H9 (cell line): Measurements from ENCODE around the gene DHCR7. TPM values are rescaled to one million over a fixed set of nuclear protein-coding genes. Genes with fewer than 3 reads are reported as not detected.

ENCODE experiments used
- DNase-seq: peaks from one replicate; pipeline ENCODE4 v3.0.0-alpha.2; 2017
- H2AFZ ChIP-seq: one replicate; pipeline ENCODE4 v1.6.1; 2013; ENCODE audit warnings: mild to moderate bottlenecking, low read length, control low read depth, moderate library complexity
- H2AK5ac ChIP-seq: 2 replicates; pipeline ENCODE4 v1.6.1; 2013; ENCODE audit warnings: low read length, control low read depth, mixed read lengths; ENCODE audit not compliant: insufficient read length
- H2BK120ac ChIP-seq: one replicate; pipeline ENCODE4 v1.6.1; 2013; ENCODE audit warnings: low read depth, mild to moderate bottlenecking, low read length, control low read depth, inconsistent platforms; ENCODE audit not compliant: poor library complexity, severe bottlenecking
- H2BK12ac ChIP-seq: 2 replicates; pipeline ENCODE4 v1.6.1; 2013; ENCODE audit warnings: low read length, control low read depth, mixed read lengths, low read depth; ENCODE audit not compliant: insufficient read length
- H2BK15ac ChIP-seq: 2 replicates; pipeline ENCODE4 v1.6.1; 2013; ENCODE audit warnings: low read depth, low read length, control low read depth
- H2BK20ac ChIP-seq: one replicate; pipeline ENCODE4 v1.6.1; 2013; ENCODE audit warnings: low read depth, mild to moderate bottlenecking, low read length, control low read depth, inconsistent platforms; ENCODE audit not compliant: poor library complexity, severe bottlenecking
- H2BK5ac ChIP-seq: 2 replicates; pipeline ENCODE4 v1.6.1; 2013; ENCODE audit warnings: low read length, control low read depth, mixed read lengths; ENCODE audit not compliant: insufficient read length
- H3K14ac ChIP-seq: 2 replicates; pipeline ENCODE4 v1.6.1; 2013; ENCODE audit warnings: low read length, control low read depth; ENCODE audit not compliant: insufficient read depth
- H3K18ac ChIP-seq: 2 replicates; pipeline ENCODE4 v1.6.1; 2013; ENCODE audit warnings: low read depth, mild to moderate bottlenecking, mixed read lengths, low read length, control low read depth; ENCODE audit not compliant: insufficient read length
- H3K23ac ChIP-seq: 2 replicates; pipeline ENCODE4 v1.6.1; 2013; ENCODE audit warnings: low read length, control low read depth, mixed read lengths, low read depth; ENCODE audit not compliant: insufficient read length
- H3K23me2 ChIP-seq: 2 replicates; pipeline ENCODE4 v1.6.1; 2013; ENCODE audit warnings: low read depth, mild to moderate bottlenecking, mixed read lengths, low read length, control low read depth; ENCODE audit not compliant: insufficient read length, poor library complexity, severe bottlenecking
- H3K27ac ChIP-seq: 2 replicates; pipeline ENCODE4 v1.5.1; 2013; ENCODE audit warnings: low read length, control low read depth, mixed read lengths, low read depth; ENCODE audit not compliant: insufficient read length
- H3K27me3 ChIP-seq: 2 replicates; pipeline ENCODE4 v1.6.1; 2013; ENCODE audit warnings: low read length, control low read depth, inconsistent platforms; ENCODE audit not compliant: insufficient read depth
- H3K4ac ChIP-seq: 2 replicates; pipeline ENCODE4 v1.6.1; 2013; ENCODE audit warnings: low read depth, mild to moderate bottlenecking, control low read depth, inconsistent platforms, low read length, moderate library complexity
- H3K4me1 ChIP-seq: 2 replicates; pipeline ENCODE4 v1.6.1; 2013; ENCODE audit warnings: low read length, control low read depth, inconsistent platforms; ENCODE audit not compliant: insufficient read depth
- H3K4me2 ChIP-seq: 2 replicates; pipeline ENCODE4 v1.6.1; 2013; ENCODE audit warnings: low read length, control low read depth, mixed read lengths; ENCODE audit not compliant: insufficient read length, insufficient read depth
- H3K56ac ChIP-seq: 2 replicates; pipeline ENCODE4 v1.6.1; 2013; ENCODE audit warnings: low read depth, mild to moderate bottlenecking, mixed read lengths, low read length, control low read depth; ENCODE audit not compliant: insufficient read length
- H3K79me1 ChIP-seq: 2 replicates; pipeline ENCODE4 v1.6.1; 2013; ENCODE audit warnings: low read depth, mild to moderate bottlenecking, moderate library complexity, low read length, control low read depth, inconsistent platforms; ENCODE audit not compliant: insufficient read depth, poor library complexity, severe bottlenecking
- H3K79me2 ChIP-seq: 2 replicates; pipeline ENCODE4 v1.6.1; 2013; ENCODE audit warnings: low read length, control low read depth, inconsistent platforms; ENCODE audit not compliant: insufficient read depth
- H3K9ac ChIP-seq: 2 replicates; pipeline ENCODE4 v1.6.1; 2013; ENCODE audit warnings: low read length, control low read depth, mixed read lengths; ENCODE audit not compliant: insufficient read length; ENCODE audit errors: extremely low read depth
- H3K9me3 ChIP-seq: one replicate; pipeline ENCODE4 v1.6.1; 2013; ENCODE audit warnings: low read depth, low read length, inconsistent platforms; ENCODE audit not compliant: control insufficient read depth
- H3T11ph ChIP-seq: one replicate; pipeline ENCODE4 v1.6.1; 2013; ENCODE audit warnings: mild to moderate bottlenecking, low read length, control low read depth, inconsistent platforms
- H4K20me1 ChIP-seq: one replicate; pipeline ENCODE4 v1.6.1; 2013; ENCODE audit not compliant: control insufficient read depth, insufficient read length, insufficient read depth
- H4K5ac ChIP-seq: 2 replicates; pipeline ENCODE4 v1.6.1; 2013; ENCODE audit warnings: low read depth, mild to moderate bottlenecking, mixed read lengths, low read length, control low read depth; ENCODE audit not compliant: insufficient read length
- H4K8ac ChIP-seq: replicated peaks from 2 replicates; pipeline ENCODE4 v1.6.1; 2013; ENCODE audit warnings: low read length, control low read depth, mixed read lengths, low read depth; ENCODE audit not compliant: insufficient read length
- H4K91ac ChIP-seq: 2 replicates; pipeline ENCODE4 v1.6.1; 2013; ENCODE audit warnings: low read depth, mild to moderate bottlenecking, moderate library complexity, mixed read lengths, low read length, control low read depth; ENCODE audit not compliant: insufficient read length
- H3K27ac Mint-ChIP-seq, 3 experiments: 2 replicates in 2 of 3; 3 replicates in 1 of 3; pipeline ENCODE4 v1.8.0; 2020 to 2021; ENCODE audit warnings: mixed read lengths in 3 of 3, mild to moderate bottlenecking in 1 of 3, moderate library complexity in 1 of 3
- H3K27me3 Mint-ChIP-seq: 2 replicates; pipeline ENCODE4 v1.8.0; 2021; ENCODE audit warnings: low read depth, mild to moderate bottlenecking, moderate library complexity, mixed read lengths
- H3K36me3 Mint-ChIP-seq, 3 experiments: 2 replicates in 2 of 3; 3 replicates in 1 of 3; pipeline ENCODE4 v1.8.0; 2020 to 2021; ENCODE audit warnings: low read depth in 3 of 3, mixed read lengths in 3 of 3; ENCODE audit not compliant: insufficient read depth in 1 of 3
- H3K4me1 Mint-ChIP-seq, 2 experiments: 2 replicates each; pipeline ENCODE4 v1.8.0; 2020; ENCODE audit warnings: mixed read lengths in 2 of 2
- H3K4me3 Mint-ChIP-seq, 2 experiments: 2 replicates in 1 of 2; 3 replicates in 1 of 2; pipeline ENCODE4 v1.8.0; 2020 to 2021; ENCODE audit warnings: mild to moderate bottlenecking in 2 of 2, mixed read lengths in 2 of 2, moderate library complexity in 1 of 2
- H3K9me3 Mint-ChIP-seq, 2 experiments: 2 replicates in 1 of 2; 3 replicates in 1 of 2; pipeline ENCODE4 v1.8.0; 2020; ENCODE audit warnings: mild to moderate bottlenecking in 2 of 2, mixed read lengths in 2 of 2, moderate library complexity in 1 of 2
- WGBS: extraction: QIAGEN DNeasy Blood & Tissue Kit; methylation state at CpG from one replicate; pipeline ENCODE4 v1.1.7; 2013; ENCODE audit warnings: missing lambda C conversion rate, low lambda C conversion rate, mixed read lengths; ENCODE audit not compliant: insufficient read length; ENCODE audit errors: extremely low coverage; 5-methylcytosine and 5-hydroxymethylcytosine counted together
- total RNA-seq: library from RNA; stranded (reverse); gene quantifications from 2 replicates; pipeline ENCODE4 v1.2.1, GENCODE V29; 2021
- TF ChIP-seq, protein P1 (sequence below): fragments of 200-600 bp; sonication (generic); conservative IDR thresholded peaks from 3 replicates; pipeline ENCODE4 v1.8.0; 2021; ENCODE audit warnings: antibody characterized with exemption, mild to moderate bottlenecking

DHCR7 gene
- total RNA-seq, 1 experiment from 2014 or later, result 124 TPM

DNA sequence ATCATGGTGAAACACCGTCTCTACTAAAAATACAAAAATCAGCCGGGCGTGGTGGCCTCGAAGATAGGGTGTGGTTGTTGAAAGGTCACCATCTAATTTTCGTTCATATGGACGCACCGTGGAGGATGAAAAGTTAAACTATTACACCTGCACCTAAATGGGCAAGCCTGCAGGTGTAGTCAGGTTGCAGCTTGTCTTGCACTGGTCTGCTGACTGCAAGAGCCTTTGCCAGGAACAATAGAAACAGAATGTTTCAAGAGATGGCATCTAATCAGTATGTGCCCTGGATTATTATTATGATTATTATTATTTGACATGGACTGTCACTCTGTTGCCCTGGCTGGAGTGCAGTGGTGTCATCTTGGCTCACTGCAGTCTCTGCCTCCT, 5.7 kb upstream of the DHCR7 start:
- Histone ChIP-seq H4K91ac (no peak overlapping the region), H4K20me1 (no peaks in the 10 kb centered on the region), H3K23me2 (peaks cover 18% of the 10 kb centered on the region), H4K8ac (no peak overlapping the region), H2AFZ (no peak overlapping the region), H3K14ac (no peak overlapping the region), H4K5ac (no peak overlapping the region), H3K18ac (no peak overlapping the region), H2BK15ac (no peak overlapping the region), H2BK120ac (no peak overlapping the region), H3K27ac (no peak overlapping the region), H2BK20ac (no peak overlapping the region), H3K4ac (no peak overlapping the region), H3K9me3 (no peaks in the 10 kb centered on the region), H3K4me1 (peaks cover 4% of the 10 kb centered on the region; the same call in 1 of the 2 replicates), H2BK12ac (no peak overlapping the region), H3K56ac (no peak overlapping the region), H2BK5ac (no peak overlapping the region), H3K27me3 (no peaks in the 10 kb centered on the region), H2AK5ac (no peak overlapping the region), H3K79me2 (peaks cover 3% of the 10 kb centered on the region; the same call in 1 of the 2 replicates), H3K23ac (no peak overlapping the region), H3K4me2 (peak overlapping the region; percentile 88), H3K9ac (no peak overlapping the region), H3T11ph (no peak overlapping the region), H3K79me1 (peaks cover 4% of the 10 kb centered on the region)
- WGBS, result no CpG with 5 or more reads among the region's 7 CpGs
- no peak for DNase-seq
- Mint-ChIP-seq H3K4me1 (peaks cover 28 to 37% of the 10 kb centered on the region in 2 experiments), H3K9me3 (no peaks in the 10 kb centered on the region; a peak in 1 of 5 replicates), H3K27ac (no peak overlapping the region; a peak in 1 of 7 replicates), H3K4me3 (peak overlapping the region; percentile 82 to 91), H3K36me3 (peaks cover 3 to 40% (median 28%) of the 10 kb centered on the region in 3 experiments; a peak in 6 of 7 replicates), H3K27me3 (no peaks in the 10 kb centered on the region)
- TF ChIP-seq, protein P1, sequence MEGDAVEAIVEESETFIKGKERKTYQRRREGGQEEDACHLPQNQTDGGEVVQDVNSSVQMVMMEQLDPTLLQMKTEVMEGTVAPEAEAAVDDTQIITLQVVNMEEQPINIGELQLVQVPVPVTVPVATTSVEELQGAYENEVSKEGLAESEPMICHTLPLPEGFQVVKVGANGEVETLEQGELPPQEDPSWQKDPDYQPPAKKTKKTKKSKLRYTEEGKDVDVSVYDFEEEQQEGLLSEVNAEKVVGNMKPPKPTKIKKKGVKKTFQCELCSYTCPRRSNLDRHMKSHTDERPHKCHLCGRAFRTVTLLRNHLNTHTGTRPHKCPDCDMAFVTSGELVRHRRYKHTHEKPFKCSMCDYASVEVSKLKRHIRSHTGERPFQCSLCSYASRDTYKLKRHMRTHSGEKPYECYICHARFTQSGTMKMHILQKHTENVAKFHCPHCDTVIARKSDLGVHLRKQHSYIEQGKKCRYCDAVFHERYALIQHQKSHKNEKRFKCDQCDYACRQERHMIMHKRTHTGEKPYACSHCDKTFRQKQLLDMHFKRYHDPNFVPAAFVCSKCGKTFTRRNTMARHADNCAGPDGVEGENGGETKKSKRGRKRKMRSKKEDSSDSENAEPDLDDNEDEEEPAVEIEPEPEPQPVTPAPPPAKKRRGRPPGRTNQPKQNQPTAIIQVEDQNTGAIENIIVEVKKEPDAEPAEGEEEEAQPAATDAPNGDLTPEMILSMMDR, result no peak
